K562 treated with DMSO at 1 percent for 4 hours (cell line): ENCODE data around the gene TBC1D3K. TPM values are rescaled to one million over a fixed set of nuclear protein-coding genes. Genes with fewer than 3 reads are reported as not detected.

ENCODE experiments used
- total RNA-seq: library from RNA; unstranded; fragments of 300-600 nt; gene quantifications from 2 replicates; pipeline ENCODE4 v1.2.3, GENCODE V29; 2022; ENCODE audit not compliant: insufficient read depth

Gene TBC1D3K
- not detected in 2 replicates for total RNA-seq

GRCh38 chr17:37924115-37924514 is at the start of gene TBC1D3K:
TBC1D3K (plus strand) TSS chr17:37924415; CDS start chr17:37926000, 1,585 bp downstream.

Other genes starting within 250 kb of the TBC1D3K start
- gene HNF1B, start 179.4 kb upstream of the TBC1D3K start, total RNA-seq: not detected in 2 replicates
- gene TBC1D3L, start 64.6 kb downstream of the TBC1D3K start, total RNA-seq: 1.3 TPM in 1 of 2 replicates, not detected in the other
- 1.1 TPM in 1 of 2 replicates, not detected in the other for gene TBC1D3D, start 79.6 kb downstream of the TBC1D3K start, total RNA-seq
- not detected in 2 replicates for gene TBC1D3C, start 144.2 kb downstream of the TBC1D3K start, total RNA-seq
- gene TBC1D3E, start 203.5 kb downstream of the TBC1D3K start, total RNA-seq: not detected in 2 replicates